Measurements from ENCODE around the gene MAP6D1.

DNA sequence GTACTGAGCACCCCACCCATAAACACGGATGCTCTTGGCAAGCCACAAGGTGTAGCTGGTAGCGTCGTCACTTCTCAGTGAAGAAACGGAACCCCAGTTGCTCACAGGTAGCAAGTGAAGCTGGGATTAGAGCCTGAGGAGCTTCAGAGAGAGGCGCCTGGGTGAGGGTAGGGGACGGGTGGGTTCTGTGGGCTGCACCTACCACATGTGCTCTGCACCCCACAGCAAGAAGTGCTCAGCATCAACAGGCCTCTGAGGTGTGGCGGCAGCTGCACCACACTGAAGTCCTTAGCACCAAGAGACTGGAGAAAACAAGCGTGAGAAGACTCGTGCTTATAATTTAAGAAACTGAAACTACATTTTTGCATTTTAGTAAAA is 9.8 kb downstream of the MAP6D1 start:
- TF ChIP-seq, protein P1, sequence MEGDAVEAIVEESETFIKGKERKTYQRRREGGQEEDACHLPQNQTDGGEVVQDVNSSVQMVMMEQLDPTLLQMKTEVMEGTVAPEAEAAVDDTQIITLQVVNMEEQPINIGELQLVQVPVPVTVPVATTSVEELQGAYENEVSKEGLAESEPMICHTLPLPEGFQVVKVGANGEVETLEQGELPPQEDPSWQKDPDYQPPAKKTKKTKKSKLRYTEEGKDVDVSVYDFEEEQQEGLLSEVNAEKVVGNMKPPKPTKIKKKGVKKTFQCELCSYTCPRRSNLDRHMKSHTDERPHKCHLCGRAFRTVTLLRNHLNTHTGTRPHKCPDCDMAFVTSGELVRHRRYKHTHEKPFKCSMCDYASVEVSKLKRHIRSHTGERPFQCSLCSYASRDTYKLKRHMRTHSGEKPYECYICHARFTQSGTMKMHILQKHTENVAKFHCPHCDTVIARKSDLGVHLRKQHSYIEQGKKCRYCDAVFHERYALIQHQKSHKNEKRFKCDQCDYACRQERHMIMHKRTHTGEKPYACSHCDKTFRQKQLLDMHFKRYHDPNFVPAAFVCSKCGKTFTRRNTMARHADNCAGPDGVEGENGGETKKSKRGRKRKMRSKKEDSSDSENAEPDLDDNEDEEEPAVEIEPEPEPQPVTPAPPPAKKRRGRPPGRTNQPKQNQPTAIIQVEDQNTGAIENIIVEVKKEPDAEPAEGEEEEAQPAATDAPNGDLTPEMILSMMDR (conservative IDR thresholded peaks at IDR 0.05; ENCODE audit: low read depth, low read length) = no peak
- TF ChIP-seq EZH2 (IDR thresholded peaks at IDR 0.05; ENCODE audit: borderline replicate concordance, low read depth, low read length, poor library complexity, severe bottlenecking) = no peak

Measured in A673 (cell line).